DMS153 treated with DMSO at 0.1 percent for 48 hours (cell line): Measurements from ENCODE around the gene FNIP1.
A peak's percentile ranks its signal among the peaks of the same experiment; 100 is the strongest.
"Not testable (repeated sequence)": the region's sequence is repeated elsewhere in the genome, so short reads cannot be mapped to it uniquely, and the experiment has no call there.

Experiments used
- DNase-seq: peaks from one replicate; lab custom pipeline; 2025; ENCODE audit not compliant: unreplicated experiment; lab: John Stamatoyannopoulos, UW

Gene FNIP1

GRCh38 chr5:131641494-131641893, 155.3 kb downstream of the FNIP1 start:
- DNase-seq: no peak

- no peak for DNase-seq
Observed at GRCh38 chr5:131640043-131640856, 156.6 kb downstream of the FNIP1 start.

GRCh38 chr5:131639148-131639547, 157.7 kb downstream of the FNIP1 start:
- DNase-seq: no peak

GRCh38 chr5:131637694-131638093, 159.1 kb downstream of the FNIP1 start:
- DNase-seq: no peak

GRCh38 chr5:131635684-131636572, 160.9 kb downstream of the FNIP1 start:
- no peak for DNase-seq

- peak; percentile 85 for DNase-seq
Observed at GRCh38 chr5:131634996-131635683, 161.7 kb downstream of the FNIP1 start, which contains the start of gene RAPGEF6. Gene RAPGEF6 (minus strand): TSS chr5:131635229. CDS start chr5:131635030, 199 bp downstream.

GRCh38 chr5:131634666-131634995, 162.2 kb downstream of the FNIP1 start:
- DNase-seq: no peak

GRCh38 chr5:131634238-131634637, 162.6 kb downstream of the FNIP1 start:
- DNase-seq: no peak

GRCh38 chr5:131633830-131634229, 163.0 kb downstream of the FNIP1 start:
- no peak for DNase-seq

- no peak for DNase-seq
Observed at GRCh38 chr5:131630963-131631350, 165.9 kb downstream of the FNIP1 start.

- no peak for DNase-seq
Observed at GRCh38 chr5:131630208-131630962, 166.4 kb downstream of the FNIP1 start.

GRCh38 chr5:131628990-131629389, 167.8 kb downstream of the FNIP1 start:
- DNase-seq: no peak

GRCh38 chr5:131627207-131627865, 169.5 kb downstream of the FNIP1 start:
- no peak for DNase-seq

- DNase-seq: no peak
Observed at GRCh38 chr5:131622633-131623032, 174.2 kb downstream of the FNIP1 start.

- not testable (repeated sequence) for DNase-seq
Observed at GRCh38 chr5:131621164-131621563, 175.7 kb downstream of the FNIP1 start.

GRCh38 chr5:131619102-131619501, 177.7 kb downstream of the FNIP1 start:
- no peak for DNase-seq

GRCh38 chr5:131617140-131617822, 179.5 kb downstream of the FNIP1 start:
- DNase-seq: no peak

- DNase-seq: no peak
Observed at GRCh38 chr5:131615957-131616356, 180.9 kb downstream of the FNIP1 start.

GRCh38 chr5:131613423-131613822, 183.4 kb downstream of the FNIP1 start:
- no peak for DNase-seq

- no peak for DNase-seq
Observed at GRCh38 chr5:131611064-131611381, 185.8 kb downstream of the FNIP1 start.
